Neutrophil (primary cell): ENCODE results near the gene NDST1.

Experiments
- H3K27ac ChIP-seq: fragments of 200-600 bp; sonication (generic); 2 replicates; pipeline ENCODE4 v1.5.1; 2016; ENCODE audit warnings: mild to moderate bottlenecking, moderate library complexity
- H3K27me3 ChIP-seq: fragments of 200-600 bp; sonication (generic); 2 replicates; pipeline ENCODE4 v1.6.0; 2016; ENCODE audit warnings: mild to moderate bottlenecking
- H3K36me3 ChIP-seq: fragments of 200-600 bp; sonication (generic); 2 replicates; pipeline ENCODE4 v1.5.1; 2017
- H3K4me1 ChIP-seq, 2 experiments: fragments of 200-600 bp in 1 of 2; sonication (generic) in 1 of 2; 1 replicate in 1 of 2; 2 replicates in 1 of 2; pipeline versions ENCODE4 v1.5.1 to v1.6.1; 2013 to 2016; ENCODE audit warnings: low read depth in 1 of 2, low read length in 1 of 2, mild to moderate bottlenecking in 1 of 2, moderate library complexity in 1 of 2; ENCODE audit not compliant: control insufficient read depth in 1 of 2, insufficient read depth in 1 of 2
- H3K4me3 ChIP-seq, 2 experiments: fragments of 200-600 bp in 1 of 2; sonication (generic) in 1 of 2; 1 replicate in 1 of 2; 2 replicates in 1 of 2; pipeline ENCODE4 v1.5.1; 2013 to 2016; ENCODE audit warnings: low read depth in 1 of 2, low read length in 1 of 2, mild to moderate bottlenecking in 1 of 2, moderate library complexity in 1 of 2
- H3K9me3 ChIP-seq: fragments of 200-600 bp; sonication (generic); 2 replicates; pipeline ENCODE4 v1.5.1; 2016
- CTCF ChIP-seq: fragments of 200-600 bp; sonication (generic); IDR thresholded peaks from 2 replicates; pipeline ENCODE4 v1.5.1; 2016; ENCODE audit warnings: antibody characterized with exemption

The NDST1 gene

GRCh38 chr5:150556106-150556505 is 48.2 kb downstream of the NDST1 start:
- no peak for TF ChIP-seq CTCF
- Histone ChIP-seq H3K27me3 (no peaks in the 10 kb centered on the region), H3K9me3 (no peaks in the 10 kb centered on the region), H3K27ac (no peak overlapping the region), H3K4me3 (no peak overlapping the region), H3K36me3 (peaks cover 80% of the 10 kb centered on the region), H3K4me1 (no peaks in the 10 kb centered on the region)

- H3K36me3 ChIP-seq, result peaks cover 71% of the 10 kb centered on the region
- no peaks in the 10 kb centered on the region for H3K9me3 ChIP-seq
- H3K4me3 ChIP-seq, result no peak overlapping the region
- H3K27ac ChIP-seq, result peak overlapping the region; percentile 42
- no peak for TF ChIP-seq CTCF
- H3K4me1 ChIP-seq, result no peaks in the 10 kb centered on the region
- no peaks in the 10 kb centered on the region for H3K27me3 ChIP-seq
Measured at GRCh38 chr5:150556859-150557508, 49.1 kb downstream of the NDST1 start.

GRCh38 chr5:150557509-150557872 is 49.6 kb downstream of the NDST1 start:
- Histone ChIP-seq H3K36me3 (peaks cover 66% of the 10 kb centered on the region), H3K27ac (peak overlapping the region; percentile 42), H3K4me3 (no peak overlapping the region), H3K4me1 (no peaks in the 10 kb centered on the region), H3K9me3 (no peaks in the 10 kb centered on the region), H3K27me3 (no peaks in the 10 kb centered on the region)
- no peak for TF ChIP-seq CTCF

- Histone ChIP-seq H3K4me1 (no peaks in the 10 kb centered on the region), H3K36me3 (peaks cover 60% of the 10 kb centered on the region), H3K9me3 (no peaks in the 10 kb centered on the region), H3K4me3 (no peak overlapping the region), H3K27ac (no peak overlapping the region), H3K27me3 (no peaks in the 10 kb centered on the region)
- no peak for TF ChIP-seq CTCF
Measured at GRCh38 chr5:150558088-150558621, 50.2 kb downstream of the NDST1 start.

GRCh38 chr5:150559088-150559487 is 51.2 kb downstream of the NDST1 start:
- no peak for TF ChIP-seq CTCF

More at GRCh38 chr5:150559088-150559487, 51.2 kb downstream of the NDST1 start:
- Histone ChIP-seq H3K4me1 (no peaks in the 10 kb centered on the region), H3K27ac (no peak overlapping the region), H3K9me3 (no peaks in the 10 kb centered on the region), H3K36me3 (peaks cover 50% of the 10 kb centered on the region), H3K27me3 (no peaks in the 10 kb centered on the region), H3K4me3 (no peak overlapping the region)
